ENCODE measurements around the gene KLF12.

The KLF12 gene

GRCh38 chr13:74090869-74091605, 43.2 kb downstream of the KLF12 start:
- no peak overlapping the region for H3K23ac ChIP-seq (ENCODE audit: low read length)
- H3K18ac ChIP-seq (ENCODE audit: low read length): no peak overlapping the region
- no peak for DNase-seq
- no peak overlapping the region for H2BK12ac ChIP-seq (ENCODE audit: low read length)
- no peaks in the 10 kb centered on the region for H3K9me3 ChIP-seq (ENCODE audit: insufficient read depth, low read depth, low read length)
- no peak overlapping the region for H3K4ac ChIP-seq (ENCODE audit: low read depth, low read length)
- H4K91ac ChIP-seq (ENCODE audit: low read depth, low read length): no peak overlapping the region
- H3K36me3 ChIP-seq (ENCODE audit: control insufficient read depth in 1 of 2, insufficient read depth in 2 of 2, low read length in 2 of 2): no peaks in the 10 kb centered on the region
- no peak overlapping the region for H2BK5ac ChIP-seq (ENCODE audit: low read depth, low read length, poor library complexity)
- H3K79me2 ChIP-seq (ENCODE audit: control insufficient read depth, insufficient read depth, low read length, poor library complexity): no peaks in the 10 kb centered on the region
- no peak overlapping the region for H3K9ac ChIP-seq (ENCODE audit: low read length)
- H2AFZ ChIP-seq (ENCODE audit: insufficient read depth, low read length, poor library complexity): no peak overlapping the region
- no peaks in the 10 kb centered on the region for H3K27me3 ChIP-seq (ENCODE audit: insufficient read depth, low read length)
- H4K12ac ChIP-seq (ENCODE audit: low read depth, low read length): no peak overlapping the region
- no peak overlapping the region for H2AK5ac ChIP-seq (ENCODE audit: low read length)
- no peak overlapping the region for H2BK120ac ChIP-seq (ENCODE audit: insufficient read depth, low read length, poor library complexity)
- no peaks in the 10 kb centered on the region for H3K79me1 ChIP-seq (ENCODE audit: low read length)
- H3K14ac ChIP-seq (ENCODE audit: low read length): no peak overlapping the region
- no CpG with 5 or more reads among the region's 4 CpGs for WGBS (ENCODE audit: extremely low coverage, insufficient coverage, insufficient read length)
- H3K27ac ChIP-seq (ENCODE audit: low read depth, low read length): no peak overlapping the region
- H3K4me3 ChIP-seq (ENCODE audit: low read depth, low read length): no peak overlapping the region
- no peak overlapping the region for H3K4me2 ChIP-seq (ENCODE audit: low read length)
- H3K4me1 ChIP-seq (ENCODE audit: control insufficient read depth in 1 of 2, insufficient read depth in 2 of 2, low read length in 2 of 2): no peaks in the 10 kb centered on the region
- no peak overlapping the region for H4K8ac ChIP-seq (ENCODE audit: low read depth, low read length)

DNA sequence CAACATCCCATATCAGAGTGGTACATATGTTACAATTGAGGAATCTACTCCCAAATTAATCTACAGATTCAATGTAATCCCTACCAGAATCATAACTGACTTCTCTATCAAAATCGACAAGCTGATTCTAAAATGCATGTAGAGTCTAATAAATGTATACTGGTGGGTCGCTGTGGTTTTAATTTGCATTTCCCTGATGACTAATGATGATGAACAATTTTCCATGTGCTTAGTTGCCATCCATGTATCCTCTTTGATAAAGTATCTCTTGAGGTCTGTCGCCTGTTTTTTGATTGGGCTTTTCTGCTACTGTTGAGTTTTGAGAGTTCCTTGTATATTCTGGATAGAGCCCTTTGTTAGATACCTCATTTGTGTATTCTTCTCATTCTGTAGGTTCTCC, 43.8 kb downstream of the KLF12 start:
- Histone ChIP-seq H3K27me3 (ENCODE audit: insufficient read depth, low read length) (no peaks in the 10 kb centered on the region), H3K18ac (ENCODE audit: low read length) (no peak overlapping the region), H3K36me3 (ENCODE audit: control insufficient read depth in 1 of 2, insufficient read depth in 2 of 2, low read length in 2 of 2) (no peaks in the 10 kb centered on the region), H3K9ac (ENCODE audit: low read length) (no peak overlapping the region), H3K23ac (ENCODE audit: low read length) (no peak overlapping the region), H4K12ac (ENCODE audit: low read depth, low read length) (no peak overlapping the region), H3K4me2 (ENCODE audit: low read length) (no peak overlapping the region), H3K79me1 (ENCODE audit: low read length) (no peaks in the 10 kb centered on the region), H3K79me2 (ENCODE audit: control insufficient read depth, insufficient read depth, low read length, poor library complexity) (no peaks in the 10 kb centered on the region), H4K8ac (ENCODE audit: low read depth, low read length) (no peak overlapping the region), H4K91ac (ENCODE audit: low read depth, low read length) (no peak overlapping the region), H3K4me3 (ENCODE audit: low read depth, low read length) (no peak overlapping the region), H2BK5ac (ENCODE audit: low read depth, low read length, poor library complexity) (no peak overlapping the region), H2BK120ac (ENCODE audit: insufficient read depth, low read length, poor library complexity) (no peak overlapping the region), H2AK5ac (ENCODE audit: low read length) (no peak overlapping the region), H3K9me3 (ENCODE audit: insufficient read depth, low read depth, low read length) (no peaks in the 10 kb centered on the region), H2BK12ac (ENCODE audit: low read length) (no peak overlapping the region), H3K4ac (ENCODE audit: low read depth, low read length) (no peak overlapping the region), H3K27ac (ENCODE audit: low read depth, low read length) (no peak overlapping the region), H3K4me1 (ENCODE audit: control insufficient read depth in 1 of 2, insufficient read depth in 2 of 2, low read length in 2 of 2) (no peaks in the 10 kb centered on the region), H3K14ac (ENCODE audit: low read length) (no peak overlapping the region), H2AFZ (ENCODE audit: insufficient read depth, low read length, poor library complexity) (no peak overlapping the region)
- WGBS (ENCODE audit: extremely low coverage, insufficient coverage, insufficient read length): no CpG with 5 or more reads among the region's 3 CpGs
- no peak for DNase-seq

GRCh38 chr13:74087357-74087756, 46.8 kb downstream of the KLF12 start:
- Histone ChIP-seq H3K36me3 (ENCODE audit: control insufficient read depth in 1 of 2, insufficient read depth in 2 of 2, low read length in 2 of 2) (no peaks in the 10 kb centered on the region), H2AFZ (ENCODE audit: insufficient read depth, low read length, poor library complexity) (no peak overlapping the region), H3K4me3 (ENCODE audit: low read depth, low read length) (no peak overlapping the region), H2BK12ac (ENCODE audit: low read length) (no peak overlapping the region), H3K18ac (ENCODE audit: low read length) (no peak overlapping the region), H3K9ac (ENCODE audit: low read length) (no peak overlapping the region), H3K4ac (ENCODE audit: low read depth, low read length) (no peak overlapping the region), H3K4me1 (ENCODE audit: control insufficient read depth in 1 of 2, insufficient read depth in 2 of 2, low read length in 2 of 2) (no peaks in the 10 kb centered on the region), H3K27me3 (ENCODE audit: insufficient read depth, low read length) (no peaks in the 10 kb centered on the region), H2AK5ac (ENCODE audit: low read length) (no peak overlapping the region), H3K14ac (ENCODE audit: low read length) (no peak overlapping the region), H2BK120ac (ENCODE audit: insufficient read depth, low read length, poor library complexity) (no peak overlapping the region), H3K4me2 (ENCODE audit: low read length) (no peak overlapping the region), H4K12ac (ENCODE audit: low read depth, low read length) (no peak overlapping the region), H3K27ac (ENCODE audit: low read depth, low read length) (no peak overlapping the region), H4K91ac (ENCODE audit: low read depth, low read length) (no peak overlapping the region), H3K79me2 (ENCODE audit: control insufficient read depth, insufficient read depth, low read length, poor library complexity) (no peaks in the 10 kb centered on the region), H3K23ac (ENCODE audit: low read length) (no peak overlapping the region), H3K79me1 (ENCODE audit: low read length) (no peaks in the 10 kb centered on the region), H2BK5ac (ENCODE audit: low read depth, low read length, poor library complexity) (no peak overlapping the region), H4K8ac (ENCODE audit: low read depth, low read length) (no peak overlapping the region), H3K9me3 (ENCODE audit: insufficient read depth, low read depth, low read length) (no peaks in the 10 kb centered on the region)
- DNase-seq: no peak
- no CpG with 5 or more reads among the region's 3 CpGs for WGBS (ENCODE audit: extremely low coverage, insufficient coverage, insufficient read length)

Measured in trophoblast cell (in vitro differentiated cells and primary cell).